ENCODE data around the gene EVC.

- TF ChIP-seq ZNF274 (IDR thresholded peaks at IDR 0.05; ENCODE audit: low read depth, low read length) (no peak), YY1 (IDR thresholded peaks at IDR 0.05; ENCODE audit: insufficient read depth, insufficient read length) (no peak)
Observed at GRCh38 chr4:5719350-5720055, 8.5 kb downstream of the EVC start.

Measured in NT2/D1 (cell line).